MM.1S (cell line): ENCODE results near the gene NAGPA.

ENCODE experiments used
- DNase-seq: peaks from one replicate; pipeline ENCODE4 v3.0.0-alpha.2; 2015
- H2AFZ ChIP-seq: fragments of 300-600 bp; sonication (generic); 2 replicates; pipeline ENCODE4 v1.6.0; 2016; ENCODE audit warnings: antibody characterized with exemption, low read length
- H3F3A ChIP-seq: fragments of 300-600 bp; sonication (generic); 2 replicates; pipeline ENCODE4 v1.6.1; 2016; ENCODE audit warnings: mild to moderate bottlenecking, antibody characterized with exemption, low read length, moderate library complexity, mixed read lengths; ENCODE audit not compliant: insufficient read depth
- H3K27ac ChIP-seq: fragments of 300-600 bp; sonication (generic); 2 replicates; pipeline ENCODE4 v1.5.1; 2016; ENCODE audit warnings: mild to moderate bottlenecking, low read length
- H3K27me3 ChIP-seq: fragments of 300-600 bp; sonication (generic); replicated peaks from 2 replicates; pipeline ENCODE4 v1.6.0; 2016; ENCODE audit warnings: low read length; ENCODE audit not compliant: insufficient read depth
- H3K36me3 ChIP-seq: fragments of 300-600 bp; sonication (generic); replicated peaks from 2 replicates; pipeline ENCODE4 v1.6.1; 2016; ENCODE audit warnings: mild to moderate bottlenecking, low read length, mixed read lengths; ENCODE audit not compliant: insufficient read depth
- H3K4me1 ChIP-seq: fragments of 300-600 bp; sonication (generic); 2 replicates; pipeline ENCODE4 v1.6.1; 2016; ENCODE audit warnings: low read length, mixed read lengths
- H3K4me2 ChIP-seq: fragments of 300-600 bp; sonication (generic); 2 replicates; pipeline ENCODE4 v1.6.0; 2016; ENCODE audit warnings: low read depth, low read length
- H3K4me3 ChIP-seq: fragments of 300-600 bp; sonication (generic); 2 replicates; pipeline ENCODE4 v1.5.1; 2016; ENCODE audit warnings: low read length, mixed read lengths
- H3K79me2 ChIP-seq: fragments of 300-600 bp; sonication (generic); 2 replicates; pipeline ENCODE4 v1.6.1; 2016; ENCODE audit warnings: mixed run types, low read length, mixed read lengths
- H3K9ac ChIP-seq: fragments of 300-600 bp; sonication (generic); 2 replicates; pipeline ENCODE4 v1.6.1; 2016; ENCODE audit warnings: low read length, mixed read lengths
- H3K9me2 ChIP-seq: fragments of 300-600 bp; sonication (generic); replicated peaks from 2 replicates; pipeline ENCODE4 v1.6.1; 2016; ENCODE audit warnings: mild to moderate bottlenecking, low read length, mixed read lengths; ENCODE audit not compliant: insufficient read depth
- H3K9me3 ChIP-seq: fragments of 300-600 bp; sonication (generic); replicated peaks from 2 replicates; pipeline ENCODE4 v1.6.1; 2016; ENCODE audit warnings: mild to moderate bottlenecking, low read length, mixed read lengths; ENCODE audit not compliant: insufficient read depth
- H4K20me1 ChIP-seq: fragments of 300-600 bp; sonication (generic); 2 replicates; pipeline ENCODE4 v1.6.1; 2016; ENCODE audit warnings: mild to moderate bottlenecking, low read length, moderate library complexity, mixed read lengths; ENCODE audit not compliant: insufficient read depth
- CTCF ChIP-seq: fragments of 300-600 bp; sonication (generic); IDR thresholded peaks from 2 replicates; pipeline ENCODE4 v1.5.1; 2016; ENCODE audit warnings: antibody characterized with exemption, low read length, mixed read lengths
- EZH2 ChIP-seq: fragments of 300-600 bp; sonication (generic); optimal IDR thresholded peaks from 2 replicates; pipeline ENCODE3; 2017; ENCODE audit warnings: low read depth, mild to moderate bottlenecking, antibody characterized with exemption, low read length, mixed read lengths
- EZH2phosphoT487 ChIP-seq: fragments of 300-600 bp; sonication (generic); IDR thresholded peaks from 2 replicates; pipeline ENCODE4 v1.6.1; 2018; ENCODE audit warnings: antibody characterized with exemption, low read length

The NAGPA gene

DNA sequence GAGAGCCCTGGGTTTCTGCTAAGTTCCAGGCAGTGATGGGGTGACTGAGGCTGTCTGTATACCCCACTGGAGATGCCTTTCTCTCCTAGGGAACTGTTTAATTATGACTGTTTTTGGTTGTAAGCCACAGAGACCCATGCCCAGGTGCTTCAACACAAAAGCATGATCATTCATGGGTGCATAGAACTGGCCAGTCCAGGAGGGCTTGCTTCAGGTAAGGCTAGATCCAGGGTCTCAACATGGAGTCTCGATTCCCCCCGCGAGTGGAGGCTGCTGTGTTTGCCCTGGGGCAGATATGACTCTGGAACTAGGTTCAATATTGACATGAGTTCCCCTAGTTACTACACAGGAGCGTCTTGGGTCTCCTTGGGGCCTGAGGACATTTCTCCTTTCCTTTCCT lies 17.8 kb downstream of the NAGPA start:
- no peak for TF ChIP-seq EZH2
- no peak for TF ChIP-seq EZH2phosphoT487
- TF ChIP-seq CTCF: no peak
- Histone ChIP-seq H3K9me2 (no peaks in the 10 kb centered on the region), H3F3A (no peaks in the 10 kb centered on the region), H3K79me2 (no peaks in the 10 kb centered on the region), H3K4me1 (no peaks in the 10 kb centered on the region), H3K27me3 (peaks cover 69% of the 10 kb centered on the region), H3K4me3 (no peak overlapping the region), H3K4me2 (no peak overlapping the region), H3K36me3 (no peaks in the 10 kb centered on the region), H3K9me3 (no peaks in the 10 kb centered on the region), H3K27ac (no peak overlapping the region), H2AFZ (no peak overlapping the region), H3K9ac (no peak overlapping the region), H4K20me1 (no peaks in the 10 kb centered on the region)
- DNase-seq: no peak

GRCh38 chr16:5015351-5015750 lies 18.4 kb downstream of the NAGPA start:
- no peaks in the 10 kb centered on the region for H3K79me2 ChIP-seq
- H3K27ac ChIP-seq: no peak overlapping the region
- no peaks in the 10 kb centered on the region for H3K4me1 ChIP-seq
- no peaks in the 10 kb centered on the region for H4K20me1 ChIP-seq
- no peaks in the 10 kb centered on the region for H3F3A ChIP-seq
- H3K36me3 ChIP-seq: no peaks in the 10 kb centered on the region
- H3K9me2 ChIP-seq: no peaks in the 10 kb centered on the region
- no peak overlapping the region; the same call in 1 of the 2 replicates for H3K4me2 ChIP-seq
- H3K9ac ChIP-seq: no peak overlapping the region
- no peaks in the 10 kb centered on the region for H3K9me3 ChIP-seq
- no peak overlapping the region for H3K4me3 ChIP-seq
- H2AFZ ChIP-seq: no peak overlapping the region
- TF ChIP-seq CTCF: no peak
- peaks cover 69% of the 10 kb centered on the region for H3K27me3 ChIP-seq
- DNase-seq: no peak

DNA sequence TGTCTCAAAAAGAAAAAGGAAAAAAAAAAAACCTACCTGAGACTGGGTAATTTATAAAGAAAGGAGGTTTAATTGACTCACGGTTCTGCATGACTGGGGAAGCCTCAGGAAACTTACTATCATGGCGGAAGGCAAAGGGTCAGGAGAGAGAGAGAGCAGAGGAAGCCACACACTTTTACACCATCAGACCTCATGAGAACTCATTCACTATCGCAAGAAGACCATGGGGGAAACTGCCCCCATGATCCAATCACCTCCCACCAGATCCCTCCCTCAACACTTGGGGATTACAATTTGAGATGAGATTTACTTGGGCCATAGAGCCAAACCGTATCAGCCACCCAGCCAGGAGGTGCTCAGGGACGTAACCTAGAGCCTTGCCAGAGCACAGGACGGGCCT lies 20.8 kb downstream of the NAGPA start:
- H3K27me3 ChIP-seq: peaks cover 69% of the 10 kb centered on the region
- no peaks in the 10 kb centered on the region for H3K4me1 ChIP-seq
- no peak overlapping the region for H3K4me2 ChIP-seq
- H3K79me2 ChIP-seq: no peaks in the 10 kb centered on the region
- H3K36me3 ChIP-seq: no peaks in the 10 kb centered on the region
- DNase-seq: no peak
- H3K9me2 ChIP-seq: no peaks in the 10 kb centered on the region
- no peak overlapping the region for H3K9ac ChIP-seq
- no peak for TF ChIP-seq EZH2
- TF ChIP-seq CTCF: no peak
- no peak for TF ChIP-seq EZH2phosphoT487
- H3K27ac ChIP-seq: no peak overlapping the region
- no peaks in the 10 kb centered on the region for H4K20me1 ChIP-seq
- H2AFZ ChIP-seq: no peak overlapping the region
- H3K4me3 ChIP-seq: no peak overlapping the region
- H3F3A ChIP-seq: no peaks in the 10 kb centered on the region
- no peaks in the 10 kb centered on the region for H3K9me3 ChIP-seq
